K562 (cell line): Measurements from ENCODE around the gene RDH13. TPM values are rescaled to one million over a fixed set of nuclear protein-coding genes. Genes with fewer than 3 reads are reported as not detected.

Experiments used
- CHD7 ChIP-seq: fragments of 200-600 bp; sonication (generic); IDR thresholded peaks from one replicate; pipeline ENCODE4 v1.6.1; 2012; ENCODE audit warnings: mild to moderate bottlenecking, low read depth, low read length, inconsistent platforms
- TAF1 ChIP-seq: IDR thresholded peaks from 2 replicates; pipeline ENCODE4 v1.6.1; 2011; ENCODE audit warnings: mild to moderate bottlenecking, low read length, moderate library complexity; ENCODE audit not compliant: insufficient read depth, control insufficient read depth, severe bottlenecking; ENCODE audit errors: extremely low read depth
- ZBTB2 ChIP-seq: fragments of 450-650 bp; IDR thresholded peaks from 2 replicates; pipeline ENCODE4 v1.6.1; 2016; ENCODE audit warnings: antibody characterized with exemption
- polyA plus RNA-seq, 8 experiments: library from polyadenylated mRNA; depleted of rRNA in 4 of 8; stranded (reverse) in 5 of 8; unstranded in 3 of 8; fragments of >200 nt; fragmentation: Nextera tagmentation in 2 of 8; fragmentation: Illumina TruSeq in 1 of 8; extraction: Ambion mirVana in 2 of 8; extraction: Trizol in 1 of 8; gene quantifications; 2 replicates each; pipeline versions ENCODE4 v1.2.1 to v1.2.3, GENCODE V29; 2011 to 2014; ENCODE audit warnings: inconsistent platforms in 1 of 8, missing spikeins in 1 of 8
- total RNA-seq, 7 experiments: library from RNA; depleted of rRNA in 6 of 7; stranded (reverse); fragments of >200 nt in 6 of 7; fragmentation: Illumina TruSeq in 2 of 7; extraction: Trizol in 2 of 7; gene quantifications; 2 replicates each; pipeline versions ENCODE4 v1.2.1 to v1.2.3, GENCODE V29; 2011 to 2021; ENCODE audit warnings: low replicate concordance in 1 of 7

Gene RDH13
- total and polyA plus RNA-seq, 9 of the 15 experiments (the other 6 are each of a cell fraction or from before 2014, with no cell fraction given), result 7.5 to 70.3 (median 39.5) TPM

GRCh38 chr19:55080121-55080967, 17.4 kb upstream of the RDH13 start (continued):
- no peak for TF ChIP-seq CHD7
- TF ChIP-seq TAF1, result peak; percentile 35
- TF ChIP-seq ZBTB2, result 0 out of 2 replicates have a peak, but pooled peaks have one; percentile 64
